ENCODE results near the gene C19orf73. TPM values are rescaled to one million over a fixed set of nuclear protein-coding genes. Genes with fewer than 3 reads are reported as not detected.

The C19orf73 gene
- total and polyA plus RNA-seq, 8 donors, result 3.4 to 4.2 (median 3.7) TPM; not detected in 5

- 2% methylated on average over 21 of the region's 21 CpGs for WGBS, 5 donors
- H3K4me3 ChIP-seq, result peak overlapping the region; percentile 43 to 49 (median 44)
- peaks cover 10 to 29% (median 26%) of the 10 kb centered on the region in 4 donors for H3K4me1 ChIP-seq
- TF ChIP-seq POLR2AphosphoS5 (IDR thresholded peaks at IDR 0.05) (peak in 1 of 3 donors; percentile 55), EP300 (IDR thresholded peaks at IDR 0.05) (no peak)
- no peaks in the 10 kb centered on the region for H3K36me3 ChIP-seq
- H3K27ac ChIP-seq, result no peak overlapping the region
- H3K27me3 ChIP-seq, result no peaks in the 10 kb centered on the region
- DNase-seq, result peak; percentile 91 to 96
- intact Hi-C loops (cut with DNase I; ENCODE audit: low total_unique reads), result no loop called here
- H3K9me3 ChIP-seq, result no peaks in the 10 kb centered on the region
Observed at GRCh38 chr19:49142866-49143335, 24.0 kb upstream of the C19orf73 start.

- 83 to 89% (median 85%) methylated on average over 6 of the region's 6 CpGs for WGBS, 5 donors
- no peak for TF ChIP-seq CTCF (IDR thresholded peaks at IDR 0.05)
- TF ChIP-seq POLR2A (IDR thresholded peaks at IDR 0.05), result no peak
- no peak for TF ChIP-seq EP300 (IDR thresholded peaks at IDR 0.05)
- TF ChIP-seq POLR2AphosphoS5 (IDR thresholded peaks at IDR 0.05), result no peak
- Histone ChIP-seq H3K9me3 (no peaks in the 10 kb centered on the region), H3K27ac (no peak overlapping the region), H3K27me3 (no peaks in the 10 kb centered on the region), H3K36me3 (no peaks in the 10 kb centered on the region), H3K4me3 (no peak overlapping the region), H3K4me1 (peaks cover 10 to 31% (median 27%) of the 10 kb centered on the region in 4 donors)
- no peak for DNase-seq
- intact Hi-C loops (cut with DNase I; ENCODE audit: low total_unique reads), result no loop called here
Observed at GRCh38 chr19:49141352-49141751, 22.4 kb upstream of the C19orf73 start.

- H3K36me3 ChIP-seq, result no peaks in the 10 kb centered on the region
- no peaks in the 10 kb centered on the region for H3K9me3 ChIP-seq
- TF ChIP-seq CTCF (IDR thresholded peaks at IDR 0.05) (no peak), POLR2AphosphoS5 (IDR thresholded peaks at IDR 0.05) (no peak), POLR2A (IDR thresholded peaks at IDR 0.05) (no peak), EP300 (IDR thresholded peaks at IDR 0.05) (no peak)
- intact Hi-C loops (cut with DNase I; ENCODE audit: low total_unique reads), result no loop called here
- peaks cover 8 to 31% (median 25%) of the 10 kb centered on the region in 4 donors for H3K4me1 ChIP-seq
- H3K27me3 ChIP-seq, result no peaks in the 10 kb centered on the region
- no peak for DNase-seq
- no peak overlapping the region for H3K27ac ChIP-seq
- H3K4me3 ChIP-seq, result no peak overlapping the region
- WGBS, 5 donors, result 81 to 92% (median 88%) methylated on average over 7 of the region's 7 CpGs
Observed at GRCh38 chr19:49140951-49141350, 22.0 kb upstream of the C19orf73 start.

GRCh38 chr19:49136771-49137171 lies 17.8 kb upstream of the C19orf73 start:
- intact Hi-C loops (cut with DNase I; ENCODE audit: low total_unique reads), result no loop called here
- WGBS, 5 donors, result 61 to 76% (median 71%) methylated on average over 5 to 10 of the region's 10 CpGs
- TF ChIP-seq CTCF (IDR thresholded peaks at IDR 0.05), result no peak
- TF ChIP-seq POLR2AphosphoS5 (IDR thresholded peaks at IDR 0.05), result peak in 1 of 3 donors; percentile 8
- Histone ChIP-seq H3K36me3 (no peaks in the 10 kb centered on the region), H3K9me3 (no peaks in the 10 kb centered on the region), H3K4me1 (peaks cover 11 to 39% (median 28%) of the 10 kb centered on the region in 4 donors), H3K4me3 (no peak overlapping the region), H3K27ac (peak overlapping the region; percentile 47 to 82 (median 65)), H3K27me3 (peaks cover 0 to 11% (median 0%) of the 10 kb centered on the region in 3 donors)
- DNase-seq, result peak; percentile 53 to 60

GRCh38 chr19:49135686-49136085 lies 16.7 kb upstream of the C19orf73 start:
- DNase-seq, result no peak
- Histone ChIP-seq H3K9me3 (no peaks in the 10 kb centered on the region), H3K4me3 (no peak overlapping the region), H3K36me3 (no peaks in the 10 kb centered on the region), H3K27ac (peak overlapping the region in 4 of 5 donors; percentile 57 to 82 (median 70)), H3K27me3 (peaks cover 0 to 11% (median 0%) of the 10 kb centered on the region in 3 donors), H3K4me1 (peaks cover 11 to 39% (median 28%) of the 10 kb centered on the region in 4 donors)
- no peak for TF ChIP-seq EP300 (IDR thresholded peaks at IDR 0.05)
- WGBS, 5 donors, result 86 to 96% (median 90%) methylated on average over 5 of the region's 5 CpGs
- intact Hi-C loops (cut with DNase I; ENCODE audit: low total_unique reads), result no loop called here
